Suprapubic skin (tissue), 3 donors: ENCODE data around the gene LHFPL6.

ENCODE experiments used
- EP300 ChIP-seq: sonication (generic); formaldehyde crosslinking; IDR thresholded peaks from one replicate; pipeline ENCODE4 v1.6.1; 2017; ENCODE audit warnings: antibody characterized with exemption
- POLR2A ChIP-seq, 2 donors: fragments of 450-650 bp; IDR thresholded peaks; one replicate each; pipeline ENCODE4 v1.6.1; 2017; ENCODE audit warnings: antibody characterized with exemption in 2 of 2, mild to moderate bottlenecking in 2 of 2, moderate library complexity in 2 of 2
- TF ChIP-seq, protein P1 (sequence below), 2 donors: fragments of 200-600 bp in 1 of 2; fragments of 450-650 bp in 1 of 2; sonication (generic) in 1 of 2; IDR thresholded peaks; one replicate each; pipeline ENCODE4 v1.5.1; 2016 to 2019; ENCODE audit warnings: antibody characterized with exemption in 2 of 2, mild to moderate bottlenecking in 1 of 2, moderate library complexity in 1 of 2

DNA sequence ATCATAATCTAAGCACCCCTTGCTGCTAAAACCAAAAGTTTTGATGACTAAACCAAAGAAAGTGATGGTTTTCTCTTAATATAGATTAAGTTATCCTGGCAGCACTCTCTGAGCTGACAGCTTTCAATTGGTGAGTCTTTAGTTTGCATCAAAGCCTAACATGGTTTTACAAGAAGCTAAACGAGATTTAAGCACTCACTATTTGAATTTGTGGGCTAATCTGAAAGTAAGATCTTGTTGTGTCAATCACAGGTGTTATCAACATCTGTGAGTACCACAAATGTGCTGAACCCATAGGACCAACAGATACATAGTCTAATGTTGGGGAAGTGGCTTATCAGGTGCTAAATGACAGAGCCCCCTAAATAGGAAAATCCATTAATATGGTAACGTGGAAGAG lies 223.9 kb downstream of the LHFPL6 start:
- TF ChIP-seq, protein P1, sequence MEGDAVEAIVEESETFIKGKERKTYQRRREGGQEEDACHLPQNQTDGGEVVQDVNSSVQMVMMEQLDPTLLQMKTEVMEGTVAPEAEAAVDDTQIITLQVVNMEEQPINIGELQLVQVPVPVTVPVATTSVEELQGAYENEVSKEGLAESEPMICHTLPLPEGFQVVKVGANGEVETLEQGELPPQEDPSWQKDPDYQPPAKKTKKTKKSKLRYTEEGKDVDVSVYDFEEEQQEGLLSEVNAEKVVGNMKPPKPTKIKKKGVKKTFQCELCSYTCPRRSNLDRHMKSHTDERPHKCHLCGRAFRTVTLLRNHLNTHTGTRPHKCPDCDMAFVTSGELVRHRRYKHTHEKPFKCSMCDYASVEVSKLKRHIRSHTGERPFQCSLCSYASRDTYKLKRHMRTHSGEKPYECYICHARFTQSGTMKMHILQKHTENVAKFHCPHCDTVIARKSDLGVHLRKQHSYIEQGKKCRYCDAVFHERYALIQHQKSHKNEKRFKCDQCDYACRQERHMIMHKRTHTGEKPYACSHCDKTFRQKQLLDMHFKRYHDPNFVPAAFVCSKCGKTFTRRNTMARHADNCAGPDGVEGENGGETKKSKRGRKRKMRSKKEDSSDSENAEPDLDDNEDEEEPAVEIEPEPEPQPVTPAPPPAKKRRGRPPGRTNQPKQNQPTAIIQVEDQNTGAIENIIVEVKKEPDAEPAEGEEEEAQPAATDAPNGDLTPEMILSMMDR (IDR thresholded peaks at IDR 0.05): no peak
- TF ChIP-seq EP300: no peak
- no peak for TF ChIP-seq POLR2A (IDR thresholded peaks at IDR 0.05)
